ENCODE results near the gene SPTBN4. TPM values are rescaled to one million over a fixed set of nuclear protein-coding genes. Genes with fewer than 3 reads are reported as not detected.
"Not testable (repeated sequence)": the region's sequence is repeated elsewhere in the genome, so short reads cannot be mapped to it uniquely, and the experiment has no call there.

Gene SPTBN4
- total RNA-seq, 2 donors from 2014 or later: 0.21 to 0.25 TPM

DNA sequence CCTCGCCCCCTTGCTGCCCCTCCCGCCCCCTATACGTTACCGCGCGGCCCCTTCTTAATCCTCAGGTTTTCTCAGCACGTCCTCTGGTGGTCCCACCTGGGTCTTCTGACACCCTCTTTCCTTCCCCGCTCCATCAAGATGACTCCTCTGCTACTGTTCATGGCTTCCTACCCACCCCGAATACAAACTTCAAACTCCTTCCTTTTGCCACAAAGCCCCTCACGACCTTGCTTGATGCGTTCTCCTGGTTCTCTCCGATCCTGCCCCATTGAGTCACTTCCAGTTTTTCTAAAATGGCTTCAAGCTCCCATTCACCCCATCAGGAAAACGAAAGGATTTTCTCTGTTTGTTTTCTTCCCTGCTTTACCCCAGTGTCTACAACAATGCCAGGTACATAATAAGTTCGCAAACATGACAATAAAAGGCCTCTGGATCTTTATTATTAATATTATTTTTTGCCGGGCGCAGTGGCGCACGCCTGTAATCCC is 21.9 kb upstream of the SPTBN4 start:
- ATAC-seq (no peak), DNase-seq (no peak)
- H3K36me3 Mint-ChIP-seq (ENCODE audit: low read depth): peaks cover 5% of the 10 kb centered on the region
- peak overlapping the region; percentile 100 for H3K4me3 Mint-ChIP-seq
- H3K27ac Mint-ChIP-seq: peak overlapping the region; percentile 92
- no peaks in the 10 kb centered on the region for H3K27me3 Mint-ChIP-seq
- H3K9me3 ChIP-seq (ENCODE audit: control insufficient read depth, low read length, poor library complexity, severe bottlenecking): no peaks in the 10 kb centered on the region
- peaks cover 17% of the 10 kb centered on the region for H3K4me1 Mint-ChIP-seq

DNA sequence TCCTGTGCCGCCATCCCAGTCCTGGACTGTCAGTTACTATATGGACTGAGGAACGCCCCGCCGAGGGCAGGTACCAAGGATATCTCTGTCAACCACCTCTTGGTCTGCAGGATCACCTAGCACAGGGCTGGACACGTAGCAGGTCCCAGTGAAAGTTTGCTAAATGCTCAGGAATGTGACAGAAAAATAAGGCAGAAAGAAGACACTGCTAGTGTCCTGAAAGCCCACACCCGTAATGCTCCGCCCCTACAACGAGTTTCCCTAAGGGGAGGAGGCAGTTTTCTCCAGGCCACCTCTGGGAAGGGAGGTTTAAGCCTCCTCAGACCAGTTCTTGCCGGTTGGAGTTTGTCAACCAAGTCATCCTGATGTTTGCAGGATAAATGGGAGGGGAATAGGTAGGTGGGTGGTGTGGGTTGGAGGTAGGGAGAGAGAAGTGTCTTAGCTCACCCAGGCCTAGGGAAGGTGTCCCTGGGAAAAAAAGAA is 21.0 kb upstream of the SPTBN4 start:
- H3K4me1 Mint-ChIP-seq: peaks cover 14% of the 10 kb centered on the region
- H3K27me3 Mint-ChIP-seq: no peaks in the 10 kb centered on the region
- no peaks in the 10 kb centered on the region for H3K9me3 ChIP-seq (ENCODE audit: control insufficient read depth, low read length, poor library complexity, severe bottlenecking)
- peaks cover 5% of the 10 kb centered on the region for H3K36me3 Mint-ChIP-seq (ENCODE audit: low read depth)
- H3K4me3 Mint-ChIP-seq: no peak overlapping the region
- ATAC-seq: no peak
- no peak for DNase-seq
- H3K27ac Mint-ChIP-seq: peak overlapping the region; percentile 92

DNA sequence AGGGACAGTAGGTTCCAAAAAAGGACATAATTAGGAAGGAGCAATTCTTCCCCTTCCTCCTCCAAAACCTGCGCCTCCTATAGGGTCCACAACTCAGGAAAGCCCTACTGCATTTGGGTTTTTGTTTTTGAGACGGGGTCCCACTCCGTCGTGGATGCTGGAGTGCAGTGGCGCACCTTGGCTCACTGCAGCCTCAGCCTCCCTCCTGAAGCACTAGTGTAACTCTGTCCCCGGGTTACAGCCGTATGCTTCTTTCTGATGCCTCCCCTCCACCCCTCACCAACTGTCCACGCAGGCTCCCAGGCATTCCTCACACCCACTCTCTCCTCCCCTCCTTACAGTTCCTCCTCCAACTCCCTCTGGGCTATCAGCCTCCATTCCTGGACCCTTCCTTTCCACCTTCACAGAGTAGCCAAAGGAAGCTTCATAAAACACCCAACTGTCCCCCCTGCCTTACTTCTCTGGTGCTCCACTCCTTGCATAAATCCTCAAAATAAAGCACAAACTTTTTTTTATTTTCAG is 20.5 kb upstream of the SPTBN4 start:
- H3K27me3 Mint-ChIP-seq: no peaks in the 10 kb centered on the region
- no peaks in the 10 kb centered on the region for H3K9me3 ChIP-seq (ENCODE audit: control insufficient read depth, low read length, poor library complexity, severe bottlenecking)
- H3K4me1 Mint-ChIP-seq: peaks cover 14% of the 10 kb centered on the region
- H3K4me3 Mint-ChIP-seq: peak overlapping the region; percentile 75
- H3K27ac Mint-ChIP-seq: peak overlapping the region; percentile 92
- H3K36me3 Mint-ChIP-seq (ENCODE audit: low read depth): peaks cover 5% of the 10 kb centered on the region
- no peak for DNase-seq
- no peak for ATAC-seq

DNA sequence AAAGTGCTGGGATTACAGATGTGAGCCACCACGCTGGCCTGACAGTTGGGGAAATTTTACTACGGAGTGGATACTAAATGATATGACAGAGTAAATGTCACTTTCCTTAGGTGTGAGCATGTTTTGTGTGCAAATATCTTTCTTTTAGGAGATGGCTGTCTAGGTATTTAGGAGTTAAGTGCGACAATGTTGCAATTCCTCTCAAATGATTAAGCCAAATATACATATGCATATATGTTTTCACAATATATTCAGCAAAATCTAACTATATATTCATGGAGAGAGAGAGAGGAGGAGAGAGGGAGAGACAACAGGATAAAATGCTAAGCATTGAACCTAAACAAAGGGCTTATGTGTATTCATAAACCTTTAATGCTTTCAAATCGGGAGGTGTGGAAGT is 17.3 kb upstream of the SPTBN4 start:
- H3K36me3 Mint-ChIP-seq (ENCODE audit: low read depth): no peaks in the 10 kb centered on the region
- no peaks in the 10 kb centered on the region for H3K27me3 Mint-ChIP-seq
- DNase-seq: no peak
- peaks cover 4% of the 10 kb centered on the region for H3K4me1 Mint-ChIP-seq
- no peak overlapping the region for H3K4me3 Mint-ChIP-seq
- H3K27ac Mint-ChIP-seq: no peak overlapping the region
- no peak for ATAC-seq
- H3K9me3 ChIP-seq (ENCODE audit: control insufficient read depth, low read length, poor library complexity, severe bottlenecking): no peaks in the 10 kb centered on the region

DNA sequence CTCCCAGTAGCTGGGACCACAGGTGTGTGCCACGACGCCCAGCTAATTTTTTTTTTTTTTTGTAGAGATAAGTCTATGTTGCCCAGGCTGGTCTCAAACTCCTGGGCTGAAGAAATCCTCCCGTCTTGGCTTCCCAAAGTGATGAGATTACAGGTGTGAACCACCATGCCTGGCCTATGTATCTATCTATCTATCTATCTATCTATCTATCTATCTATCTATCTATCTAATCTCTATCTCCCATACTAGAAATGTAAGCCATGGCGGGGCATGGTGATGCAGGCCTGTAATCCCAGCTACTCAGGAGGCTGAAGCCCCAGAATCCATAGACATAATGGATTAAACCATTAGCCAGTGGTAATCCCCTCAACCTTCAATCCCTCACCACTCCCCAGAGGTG is 16.1 kb upstream of the SPTBN4 start:
- Mint-ChIP-seq H3K27ac (no peak overlapping the region), H3K4me3 (no peak overlapping the region), H3K27me3 (no peaks in the 10 kb centered on the region), H3K4me1 (no peaks in the 10 kb centered on the region), H3K36me3 (ENCODE audit: low read depth) (no peaks in the 10 kb centered on the region)
- no peaks in the 10 kb centered on the region for H3K9me3 ChIP-seq (ENCODE audit: control insufficient read depth, low read length, poor library complexity, severe bottlenecking)
- no peak for ATAC-seq
- DNase-seq: no peak

DNA sequence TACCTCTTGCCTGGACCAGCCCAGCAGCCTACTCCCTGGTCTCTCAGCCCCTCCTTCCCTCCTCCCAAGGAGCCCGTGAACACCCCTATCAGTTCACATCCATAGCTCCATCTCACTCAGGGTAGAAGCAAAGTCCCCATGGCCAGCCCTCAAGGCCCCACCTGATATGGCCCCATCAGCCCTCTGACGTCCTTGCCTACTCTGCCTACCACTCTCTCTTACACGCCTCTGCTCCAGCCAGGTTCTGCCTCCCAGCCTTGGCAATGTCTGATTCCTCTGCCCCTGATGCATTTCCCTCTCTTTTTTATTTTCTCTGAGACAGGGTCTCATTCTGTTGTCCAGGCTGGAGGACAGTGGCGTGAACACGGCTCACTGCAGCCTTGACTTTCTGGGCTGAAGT is 14.8 kb upstream of the SPTBN4 start:
- Mint-ChIP-seq H3K4me3 (no peak overlapping the region), H3K27ac (no peak overlapping the region), H3K27me3 (no peaks in the 10 kb centered on the region), H3K36me3 (ENCODE audit: low read depth) (no peaks in the 10 kb centered on the region), H3K4me1 (no peaks in the 10 kb centered on the region)
- H3K9me3 ChIP-seq (ENCODE audit: control insufficient read depth, low read length, poor library complexity, severe bottlenecking): no peaks in the 10 kb centered on the region
- ATAC-seq: no peak
- DNase-seq: no peak

DNA sequence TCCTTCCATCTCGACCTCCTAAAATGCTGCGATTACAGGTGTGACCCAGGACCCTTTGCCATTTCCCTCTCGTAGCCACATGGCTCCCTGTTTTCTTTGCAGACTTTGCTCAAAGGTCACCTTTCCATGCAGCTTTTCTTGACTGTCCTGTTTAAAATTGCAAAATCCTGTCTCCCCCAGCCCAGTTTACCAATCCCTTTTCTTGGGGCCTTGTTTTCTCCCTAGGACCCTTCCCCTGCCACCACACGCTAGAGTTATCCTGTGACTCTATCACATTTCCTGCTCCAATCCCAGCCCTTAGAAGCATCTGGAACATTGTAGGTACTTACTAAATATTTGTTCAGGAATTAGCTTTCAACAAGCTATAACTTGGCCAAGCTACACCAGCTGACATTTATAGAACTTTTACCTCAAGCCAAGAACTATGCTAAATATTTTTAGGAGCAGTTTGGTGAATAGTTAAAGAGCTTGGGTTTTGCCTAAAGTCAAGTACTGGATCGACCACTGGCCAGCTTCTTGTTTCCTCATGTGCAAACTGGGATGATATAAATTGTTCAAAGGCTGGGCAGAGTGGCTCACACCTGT is 13.6 kb upstream of the SPTBN4 start:
- Mint-ChIP-seq H3K27ac (no peak overlapping the region), H3K4me1 (no peaks in the 10 kb centered on the region), H3K36me3 (ENCODE audit: low read depth) (no peaks in the 10 kb centered on the region), H3K4me3 (no peak overlapping the region), H3K27me3 (no peaks in the 10 kb centered on the region)
- DNase-seq (no peak), ATAC-seq (no peak)
- H3K9me3 ChIP-seq (ENCODE audit: control insufficient read depth, low read length, poor library complexity, severe bottlenecking): no peaks in the 10 kb centered on the region

DNA sequence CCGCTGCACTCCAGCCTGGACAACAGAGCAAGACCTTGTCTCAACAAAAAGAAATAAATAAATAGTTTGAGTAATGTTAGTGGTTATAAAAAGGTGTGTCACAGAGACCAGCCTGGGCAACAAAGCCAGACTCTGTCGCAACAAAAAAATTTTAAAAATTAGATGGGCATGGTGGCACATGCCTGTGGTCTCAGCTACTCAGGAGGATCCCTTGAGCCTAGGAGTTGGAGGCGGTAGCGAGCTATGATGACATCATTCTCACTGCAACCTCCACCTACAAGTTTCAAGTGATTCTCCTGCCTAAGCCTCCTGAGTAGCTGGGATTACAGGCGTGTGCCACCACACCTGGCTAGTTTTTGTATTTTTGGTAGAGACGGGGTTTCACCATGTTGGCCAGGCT is 12.9 kb upstream of the SPTBN4 start:
- H3K4me3 Mint-ChIP-seq; H3K4me1 Mint-ChIP-seq; H3K36me3 Mint-ChIP-seq (ENCODE audit: low read depth); H3K27me3 Mint-ChIP-seq; H3K27ac Mint-ChIP-seq; DNase-seq; H3K9me3 ChIP-seq (ENCODE audit: control insufficient read depth, low read length, poor library complexity, severe bottlenecking); ATAC-seq: not testable (repeated sequence)

DNA sequence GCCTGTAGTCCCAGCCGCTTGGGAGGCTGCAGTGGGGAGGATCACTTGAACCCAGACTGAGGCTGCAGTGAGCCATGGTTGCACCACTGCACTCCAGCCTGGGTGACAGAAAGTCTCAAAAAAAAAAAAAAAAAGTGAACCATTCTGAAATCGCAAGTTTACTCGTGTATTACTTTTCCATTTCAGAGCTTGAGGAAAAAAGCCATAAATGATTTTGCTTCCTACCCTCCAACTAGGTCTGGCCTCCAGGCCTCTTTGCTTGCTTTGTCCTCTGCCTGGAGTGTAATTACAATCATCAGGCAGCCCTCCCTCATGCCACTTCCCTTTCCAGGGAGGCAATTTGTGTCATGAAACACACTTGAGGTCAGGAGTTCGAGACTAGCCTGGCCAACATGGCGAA is 9.8 kb upstream of the SPTBN4 start:
- Mint-ChIP-seq H3K27ac (no peak overlapping the region), H3K4me1 (peaks cover 5% of the 10 kb centered on the region), H3K36me3 (ENCODE audit: low read depth) (no peaks in the 10 kb centered on the region), H3K4me3 (no peak overlapping the region), H3K27me3 (no peaks in the 10 kb centered on the region)
- no peak for ATAC-seq
- H3K9me3 ChIP-seq (ENCODE audit: control insufficient read depth, low read length, poor library complexity, severe bottlenecking): no peaks in the 10 kb centered on the region
- no peak for DNase-seq

DNA sequence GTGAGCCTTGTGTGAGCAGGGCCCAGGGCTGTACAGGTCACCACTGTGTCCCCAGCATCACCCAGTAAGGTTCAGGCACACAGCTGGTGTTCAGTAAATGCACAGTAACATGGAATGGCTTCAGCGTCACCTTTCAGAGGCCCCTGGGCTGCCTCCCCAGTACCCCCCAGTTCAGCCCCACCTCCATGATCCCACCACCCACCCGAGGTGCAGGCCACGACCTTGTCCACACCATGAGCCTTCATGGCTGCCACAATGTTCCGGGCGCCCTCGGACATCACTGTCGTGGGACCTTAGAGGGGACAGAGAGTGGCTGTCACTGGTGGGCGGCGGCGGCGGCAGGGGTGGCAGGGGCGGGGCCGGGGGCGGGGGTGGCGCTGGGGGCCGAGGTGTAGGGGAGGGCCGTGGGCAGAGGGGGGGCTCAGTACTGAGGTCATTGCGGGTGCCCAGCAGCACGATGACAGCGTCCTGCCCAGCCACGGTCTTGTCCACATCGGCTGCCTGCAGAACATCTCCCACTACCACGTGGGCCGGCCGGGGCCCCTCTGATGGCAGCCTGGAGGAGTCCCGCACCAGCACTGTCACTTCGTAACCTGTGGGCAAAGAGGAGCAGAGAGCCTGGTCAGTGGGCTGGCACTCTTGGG is 8.7 kb upstream of the SPTBN4 start:
- H3K27me3 Mint-ChIP-seq: no peaks in the 10 kb centered on the region

DNA sequence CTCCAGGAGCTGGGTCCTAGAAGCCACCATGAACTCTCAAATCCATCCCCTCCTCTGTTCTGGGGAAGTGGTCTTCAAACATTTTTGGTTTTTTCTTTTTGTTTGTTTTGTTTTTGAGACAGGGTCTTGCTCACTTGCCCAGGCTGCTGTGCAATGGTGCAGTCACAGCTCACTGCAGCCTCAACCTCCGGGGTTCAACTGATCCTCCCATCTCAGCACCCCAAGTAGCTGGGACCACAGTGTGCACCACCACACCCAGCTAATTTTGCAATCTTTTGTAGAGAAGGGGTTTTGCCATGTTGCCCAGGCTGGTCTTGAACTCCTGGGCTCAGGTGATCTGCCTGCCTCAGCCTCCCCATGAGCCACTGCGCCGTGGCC is 8.2 kb upstream of the SPTBN4 start:
- ATAC-seq (no peak), DNase-seq (no peak)
- Mint-ChIP-seq H3K36me3 (ENCODE audit: low read depth) (no peaks in the 10 kb centered on the region), H3K4me1 (peaks cover 5% of the 10 kb centered on the region), H3K27ac (no peak overlapping the region), H3K27me3 (no peaks in the 10 kb centered on the region), H3K4me3 (peak overlapping the region; percentile 15)
- no peaks in the 10 kb centered on the region for H3K9me3 ChIP-seq (ENCODE audit: control insufficient read depth, low read length, poor library complexity, severe bottlenecking)

More for the DNA sequence above, 8.7 kb upstream of the SPTBN4 start:
- DNase-seq: no peak
- no peak for ATAC-seq
- no peaks in the 10 kb centered on the region for H3K9me3 ChIP-seq (ENCODE audit: control insufficient read depth, low read length, poor library complexity, severe bottlenecking)
- no peaks in the 10 kb centered on the region for H3K36me3 Mint-ChIP-seq (ENCODE audit: low read depth)
- no peak overlapping the region for H3K4me3 Mint-ChIP-seq
- no peak overlapping the region for H3K27ac Mint-ChIP-seq
- peaks cover 5% of the 10 kb centered on the region for H3K4me1 Mint-ChIP-seq

DNA sequence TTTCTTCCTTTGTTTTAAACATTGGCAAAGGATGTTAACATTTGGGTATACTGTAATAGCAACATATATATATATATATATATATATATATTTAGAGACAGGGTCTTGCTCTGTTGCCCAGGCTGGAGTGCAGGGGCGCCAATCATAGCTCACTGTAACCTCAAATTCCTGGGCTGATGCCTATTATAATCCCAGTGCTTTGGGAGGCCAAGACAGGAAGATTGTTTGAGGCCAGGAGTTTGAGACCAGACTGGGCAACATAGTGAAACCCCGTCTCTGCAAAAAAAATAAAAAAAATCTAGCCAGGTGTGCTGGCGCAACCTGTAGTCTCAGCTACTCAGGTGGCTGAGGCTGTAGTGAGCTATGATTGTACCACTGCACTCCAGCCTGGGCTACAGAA is 6.6 kb upstream of the SPTBN4 start:
- Mint-ChIP-seq H3K4me3 (no peak overlapping the region), H3K36me3 (ENCODE audit: low read depth) (no peaks in the 10 kb centered on the region), H3K27me3 (no peaks in the 10 kb centered on the region), H3K27ac (no peak overlapping the region), H3K4me1 (peaks cover 11% of the 10 kb centered on the region)
- ATAC-seq: no peak
- no peaks in the 10 kb centered on the region for H3K9me3 ChIP-seq (ENCODE audit: control insufficient read depth, low read length, poor library complexity, severe bottlenecking)
- DNase-seq: no peak

DNA sequence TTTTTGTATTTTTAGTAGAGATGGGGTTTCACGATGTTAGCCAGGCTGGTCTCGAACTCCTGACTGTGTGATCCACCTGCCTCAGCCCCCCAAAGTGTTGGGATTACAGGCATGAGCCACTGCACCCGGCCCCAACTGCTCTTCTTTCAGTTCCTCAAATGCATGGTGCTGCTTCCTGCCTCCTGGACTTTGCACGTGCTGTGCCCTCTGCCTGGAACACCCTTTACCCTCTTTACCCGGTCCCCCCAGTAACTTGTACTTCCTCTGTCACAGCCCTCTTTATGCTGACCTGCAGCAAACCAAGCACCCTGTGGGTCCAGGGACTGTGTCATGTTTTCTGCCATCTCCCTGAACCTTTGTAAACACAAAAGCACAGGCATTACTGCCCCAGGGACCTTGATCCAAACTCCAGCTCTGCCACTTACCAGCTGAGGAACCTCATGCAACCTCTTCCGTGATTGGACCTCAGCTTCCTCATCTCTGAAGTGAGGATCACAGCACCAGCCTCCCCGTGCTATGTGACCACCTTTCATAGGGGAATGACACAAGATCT is 5.1 kb upstream of the SPTBN4 start:
- H3K4me1 Mint-ChIP-seq: peaks cover 24% of the 10 kb centered on the region
- no peak for DNase-seq

More for the DNA sequence above, 5.1 kb upstream of the SPTBN4 start:
- ATAC-seq: no peak
- Mint-ChIP-seq H3K4me3 (no peak overlapping the region), H3K27me3 (peaks cover 7% of the 10 kb centered on the region), H3K27ac (peak overlapping the region; percentile 49), H3K36me3 (ENCODE audit: low read depth) (peaks cover 5% of the 10 kb centered on the region)
- H3K9me3 ChIP-seq (ENCODE audit: control insufficient read depth, low read length, poor library complexity, severe bottlenecking): no peaks in the 10 kb centered on the region
